Myocyte (in vitro differentiated cells): ENCODE measurements around the gene IFT81. TPM values are rescaled to one million over a fixed set of nuclear protein-coding genes. Genes with fewer than 3 reads are reported as not detected.
A peak's percentile ranks its signal among the peaks of the same experiment; 100 is the strongest.
"Not testable (repeated sequence)": the region's sequence is repeated elsewhere in the genome, so short reads cannot be mapped to it uniquely, and the experiment has no call there.

ENCODE experiments used
- DNase-seq: peaks from one replicate; pipeline ENCODE4 v3.0.0-alpha.2; 2012; ENCODE audit warnings: low read depth
- total RNA-seq: library from RNA; depleted of rRNA; stranded (reverse); fragments of >200 nt; gene quantifications from 2 replicates; pipeline ENCODE4 v1.2.3, GENCODE V29; 2014

IFT81 gene
- total RNA-seq, 1 donor from 2014 or later, result 17.7 TPM

DNA sequence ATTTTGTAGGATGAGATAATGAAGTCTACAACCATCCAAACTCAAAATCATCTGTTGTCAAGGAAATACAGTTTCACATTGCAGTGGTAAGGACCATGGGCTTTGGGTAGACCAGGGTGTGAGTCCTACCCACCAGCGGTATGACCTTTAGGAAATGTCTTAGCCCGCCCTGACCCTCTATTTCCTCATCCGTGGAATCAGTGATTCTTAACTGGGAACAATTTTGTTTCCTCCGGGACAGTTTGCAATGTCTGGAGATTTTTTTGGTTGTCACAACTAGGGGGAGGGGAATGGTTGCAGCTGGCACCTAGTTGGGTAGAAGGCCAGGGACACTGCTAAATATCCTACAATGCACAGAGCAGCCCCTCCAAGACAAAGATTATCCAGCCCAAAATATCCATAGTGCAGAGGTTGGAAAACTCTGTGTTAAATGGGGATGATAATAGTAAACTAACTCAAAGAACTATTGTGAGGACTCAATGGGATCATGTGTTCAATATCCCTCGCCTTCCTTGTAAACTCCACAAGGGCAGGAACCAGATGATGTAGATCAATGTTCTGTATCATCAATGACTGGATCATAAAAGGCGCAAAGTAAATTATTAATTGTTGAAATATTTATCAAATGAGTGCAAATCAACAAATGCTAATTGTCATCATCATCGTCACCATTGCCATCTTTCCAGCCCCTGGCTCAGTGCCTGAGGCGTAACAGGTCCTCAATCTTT, 15.7 kb upstream of the IFT81 start:
- DNase-seq, result no peak

DNA sequence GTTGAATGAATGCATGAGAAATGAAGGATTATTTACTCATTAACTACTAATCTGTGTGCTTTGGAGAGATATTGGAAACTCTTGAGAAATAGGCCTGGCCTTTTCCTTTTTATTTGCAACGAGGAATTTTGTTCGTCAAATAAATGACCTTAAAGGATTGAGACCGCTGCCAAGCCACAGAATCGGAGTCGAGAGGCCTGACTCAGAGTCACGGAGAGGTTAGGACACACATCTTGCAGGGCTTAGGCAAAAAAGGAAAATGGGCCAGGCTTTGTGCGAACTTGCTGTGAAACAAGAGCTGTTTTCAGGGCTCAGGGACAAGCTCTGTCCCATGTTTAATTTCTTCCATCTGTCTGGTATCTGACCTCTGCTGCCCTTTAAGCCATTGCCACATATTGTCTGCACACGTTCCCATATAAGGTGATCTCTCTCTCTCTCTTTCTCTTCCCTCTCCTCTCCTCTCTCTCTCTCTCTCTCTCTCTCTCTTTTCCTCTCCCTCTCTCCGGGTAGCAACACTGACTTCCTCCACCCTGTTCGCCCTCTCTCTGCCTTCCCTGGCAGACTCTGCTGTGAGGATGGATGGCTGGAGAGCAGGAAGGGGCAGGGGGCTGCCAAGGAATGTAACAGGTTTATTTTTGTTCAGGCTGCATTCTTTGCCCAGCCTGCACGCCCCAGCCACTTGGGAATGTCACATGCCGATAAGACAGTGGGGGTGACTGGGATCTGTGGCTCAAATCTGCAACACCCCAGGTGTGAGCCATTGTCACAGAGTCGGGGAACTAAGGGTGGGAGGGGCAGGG, 14.9 kb upstream of the IFT81 start:
- DNase-seq, result peak; percentile 94

DNA sequence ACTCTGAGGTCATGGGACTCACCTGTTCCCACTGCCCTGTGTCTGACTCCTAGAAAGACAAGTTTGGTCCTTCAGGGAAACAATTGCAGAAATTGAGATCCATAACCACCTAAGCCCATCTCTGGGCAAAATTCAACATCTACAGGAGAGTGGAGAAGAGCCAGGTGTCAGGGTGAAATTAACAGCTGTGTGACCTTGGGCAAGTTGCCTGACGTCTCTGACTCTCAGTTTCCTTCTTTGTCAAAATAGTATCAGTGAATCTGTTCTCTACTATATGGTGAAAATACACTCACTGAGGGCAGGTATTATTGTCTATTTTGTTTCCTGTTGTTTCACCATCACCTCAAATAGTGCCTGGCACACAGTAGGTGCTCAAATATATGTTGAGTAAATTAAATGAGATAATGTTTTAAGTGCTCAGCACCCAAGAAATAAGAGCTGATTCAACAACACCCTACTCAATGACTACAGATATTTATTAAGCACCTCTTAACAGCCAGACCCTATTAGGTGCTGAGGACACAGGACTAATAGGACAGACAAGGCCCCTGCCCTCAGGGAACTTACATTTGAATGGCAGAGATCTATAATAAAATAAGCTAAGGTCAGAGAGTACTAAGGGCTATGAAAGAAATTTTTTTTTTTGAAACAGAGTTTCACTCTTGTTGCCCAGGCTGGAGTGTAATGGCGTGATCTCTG, 14.2 kb upstream of the IFT81 start:
- DNase-seq, result no peak

DNA sequence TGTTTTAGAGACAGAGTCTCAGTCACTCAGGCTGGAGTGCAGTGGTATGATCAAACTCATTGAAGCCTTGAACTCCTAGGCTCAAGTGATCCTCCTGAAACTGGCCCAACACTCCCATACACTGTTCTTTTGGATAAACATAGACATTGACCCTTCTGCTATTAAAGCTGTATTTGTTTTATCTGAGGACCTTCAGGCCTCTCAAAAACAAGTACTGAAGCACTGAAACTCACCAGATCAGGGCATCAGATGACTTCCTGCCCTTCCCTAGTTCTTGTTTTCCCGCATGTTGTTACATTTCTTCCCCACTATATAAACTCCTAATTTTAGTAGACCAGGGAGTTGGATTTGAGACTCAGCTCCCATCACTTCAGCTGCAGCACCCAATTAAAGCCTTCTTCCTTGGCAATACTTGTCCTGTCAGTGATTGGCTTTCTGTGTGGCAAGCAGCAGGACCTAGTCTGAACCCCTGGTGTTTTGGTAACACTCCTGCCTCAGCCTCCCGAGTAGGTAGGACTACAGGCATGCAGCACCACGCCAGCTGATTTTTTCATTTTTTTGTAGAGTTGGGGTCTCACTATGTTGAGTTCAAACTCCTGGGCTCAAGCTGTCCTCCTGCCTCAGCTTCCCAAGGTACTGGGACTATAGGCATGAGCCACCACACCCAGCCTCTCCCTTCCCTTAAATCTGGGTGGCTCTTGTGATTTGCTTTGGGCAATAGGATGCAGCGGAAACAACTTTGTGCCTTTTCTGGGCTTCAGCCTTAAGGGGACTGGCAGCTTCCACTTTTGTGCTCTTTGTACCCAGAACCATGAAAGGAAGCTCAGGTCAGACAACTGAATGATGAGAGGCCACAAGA, 12.5 kb upstream of the IFT81 start:
- no peak for DNase-seq

DNA sequence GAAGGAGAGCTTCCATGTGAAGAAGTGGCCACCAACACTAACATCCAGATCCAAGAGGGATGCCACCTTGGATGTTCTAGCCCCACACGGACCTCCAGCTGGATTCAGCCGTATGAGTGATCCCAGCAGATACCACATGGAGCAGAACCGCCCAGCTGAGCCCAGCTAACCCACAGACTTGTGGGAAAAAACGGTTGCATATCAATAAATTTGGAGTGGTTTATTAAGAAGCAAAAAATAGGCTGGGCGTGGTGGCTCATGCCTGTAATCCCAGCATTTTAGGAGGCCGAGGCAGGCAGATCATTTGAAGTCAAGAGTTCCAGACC, 11.9 kb upstream of the IFT81 start:
- DNase-seq, result no peak

DNA sequence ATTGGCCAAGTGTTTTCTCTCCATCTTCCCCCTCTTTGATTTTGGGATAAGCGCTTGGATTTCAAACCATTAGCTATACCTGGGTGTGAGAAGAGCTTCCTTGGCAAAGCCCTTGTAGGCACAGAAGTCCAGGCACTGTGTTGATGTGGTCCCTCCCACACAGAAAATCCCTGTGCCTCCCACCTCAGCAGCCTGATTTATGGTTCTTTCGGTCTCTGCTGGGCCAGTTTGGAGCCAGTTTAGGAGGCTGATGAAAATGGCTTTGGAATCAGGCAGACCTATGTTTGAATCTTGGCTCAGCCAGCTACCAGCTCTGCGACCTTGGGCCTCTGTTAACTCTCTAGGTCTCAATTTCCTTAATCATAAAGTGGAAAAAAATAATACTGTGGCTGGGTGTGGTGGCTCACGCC, 9.6 kb upstream of the IFT81 start:
- no peak for DNase-seq

DNA sequence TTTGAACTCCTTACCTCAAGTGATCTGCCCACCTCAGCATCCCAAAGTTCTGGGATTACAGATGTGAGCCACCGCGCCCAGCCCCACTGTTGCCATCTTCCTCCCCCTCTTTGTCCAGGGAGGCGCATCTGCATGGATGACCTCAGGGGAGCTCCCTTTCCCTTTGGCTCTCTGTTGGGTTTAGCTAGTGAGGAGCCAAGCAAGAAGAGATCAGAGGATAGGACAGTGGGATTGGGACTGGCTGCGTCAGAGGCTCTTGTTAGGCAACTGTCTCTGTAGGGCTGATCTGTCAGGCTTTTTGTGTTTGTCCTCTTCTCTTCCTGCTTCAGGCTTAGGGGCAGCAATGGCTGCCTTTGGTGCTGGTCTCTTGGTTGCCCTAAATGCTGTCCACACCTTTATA, 8.5 kb upstream of the IFT81 start:
- no peak for DNase-seq

DNA sequence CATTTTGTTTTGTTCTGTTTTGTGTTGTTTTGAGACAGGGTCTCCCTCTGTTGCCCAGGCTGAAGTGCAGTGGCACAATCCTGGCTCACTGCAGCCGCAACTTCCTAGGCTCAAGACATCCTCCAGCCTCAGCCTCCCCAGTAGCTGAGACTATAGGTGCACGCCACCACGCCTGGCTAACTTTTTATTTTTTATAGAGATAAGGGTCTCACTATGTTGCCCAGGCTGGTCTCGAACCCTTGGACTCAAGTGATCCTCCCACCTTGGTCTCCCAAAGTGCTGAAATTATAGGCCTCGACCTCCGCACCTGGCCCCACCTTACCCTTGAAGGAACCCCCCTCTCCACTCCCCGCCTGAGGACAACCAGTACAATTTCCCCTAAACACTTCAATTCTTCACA, 7.5 kb upstream of the IFT81 start:
- DNase-seq, result no peak

DNA sequence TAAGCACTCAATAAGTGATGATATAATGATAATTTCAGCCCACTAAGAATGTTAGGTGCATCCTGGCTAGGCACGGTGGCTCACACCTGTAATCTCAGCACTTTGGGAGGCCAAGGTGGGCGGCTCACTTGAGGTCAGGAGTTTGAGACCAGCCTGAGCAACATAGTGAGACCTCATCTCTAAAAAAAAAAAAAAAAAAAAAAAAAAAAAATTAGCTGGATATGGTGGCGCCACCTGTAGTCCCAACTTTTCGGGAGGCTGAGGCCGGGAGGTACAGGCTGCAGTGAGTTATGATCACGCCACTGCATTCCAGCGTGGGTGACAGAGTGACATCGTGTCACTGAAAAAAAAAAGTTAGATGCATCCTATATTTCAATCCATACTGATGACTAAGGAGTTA, 6.9 kb upstream of the IFT81 start:
- DNase-seq, result not testable (repeated sequence)

DNA sequence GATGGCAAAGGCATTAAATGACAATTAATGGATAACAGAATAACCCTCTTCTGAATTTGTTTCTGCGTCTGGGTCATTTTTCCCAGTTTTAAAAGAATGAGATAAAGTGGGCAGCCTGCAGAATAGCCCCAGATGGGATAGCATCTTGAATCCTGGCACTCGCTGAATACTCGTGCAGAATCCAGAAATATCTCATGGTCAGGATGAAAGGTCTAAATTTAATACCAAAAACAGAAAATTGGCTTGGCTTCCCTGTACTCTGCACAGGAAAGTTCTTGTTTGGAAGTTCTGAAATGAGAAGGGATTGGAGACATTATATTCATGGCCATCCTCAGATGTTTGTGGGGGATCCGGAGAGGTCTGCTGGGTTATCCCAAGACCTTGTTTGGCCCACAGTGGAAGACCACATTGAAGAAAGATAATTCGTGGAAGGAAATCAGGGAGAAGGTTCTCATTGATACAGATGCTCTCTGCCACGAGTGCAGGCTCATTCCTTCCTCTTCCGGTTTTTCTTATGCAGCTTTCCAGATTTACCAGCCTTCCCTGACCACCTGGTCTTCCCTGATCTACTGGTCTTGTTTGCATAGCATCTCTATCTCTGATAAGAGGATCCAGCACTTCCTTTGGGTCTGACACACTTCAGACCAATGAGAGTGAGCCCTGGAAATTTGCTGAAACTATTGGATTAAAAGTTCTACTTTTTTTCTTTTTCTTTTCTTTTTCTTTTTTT, 6.0 kb upstream of the IFT81 start:
- DNase-seq, result no peak

DNA sequence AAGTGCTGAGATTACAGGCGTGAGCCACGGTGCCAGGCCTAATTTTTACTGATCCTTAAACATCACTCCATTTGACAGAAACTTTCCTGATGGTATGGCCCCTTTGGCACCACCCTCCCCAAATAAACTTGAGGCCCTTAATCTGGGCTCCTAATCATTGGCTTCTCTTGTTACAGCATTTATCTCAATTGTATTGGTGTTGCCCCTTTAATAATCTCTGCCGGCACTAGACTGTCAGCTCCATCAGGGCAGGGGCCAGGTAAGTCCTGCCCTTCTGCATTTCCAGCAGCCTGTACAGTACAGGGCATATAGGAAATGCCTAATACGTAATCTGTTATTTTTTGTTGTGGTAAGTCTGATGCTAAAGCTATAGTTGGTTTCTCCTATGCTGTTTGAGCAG, 1.2 kb upstream of the IFT81 start:
- DNase-seq, result no peak

DNA sequence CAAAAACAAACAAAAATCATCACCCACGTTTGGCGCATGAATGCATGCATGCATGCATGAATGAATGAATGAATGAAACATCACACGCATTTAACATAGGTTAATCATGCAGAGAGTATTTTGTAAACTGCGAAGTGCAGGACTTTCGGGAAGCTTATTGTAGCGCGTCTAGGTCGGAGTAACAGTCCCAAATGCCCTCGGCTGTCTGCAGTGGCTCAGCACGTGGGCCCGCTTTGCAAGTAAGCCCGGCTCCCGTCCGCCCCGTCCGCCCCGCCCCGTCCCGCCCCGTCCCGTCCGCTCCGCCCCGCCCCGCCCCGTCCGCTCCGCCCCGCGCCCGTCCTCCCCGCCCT, 263 bp upstream of the IFT81 start:
- DNase-seq, result no peak

DNA sequence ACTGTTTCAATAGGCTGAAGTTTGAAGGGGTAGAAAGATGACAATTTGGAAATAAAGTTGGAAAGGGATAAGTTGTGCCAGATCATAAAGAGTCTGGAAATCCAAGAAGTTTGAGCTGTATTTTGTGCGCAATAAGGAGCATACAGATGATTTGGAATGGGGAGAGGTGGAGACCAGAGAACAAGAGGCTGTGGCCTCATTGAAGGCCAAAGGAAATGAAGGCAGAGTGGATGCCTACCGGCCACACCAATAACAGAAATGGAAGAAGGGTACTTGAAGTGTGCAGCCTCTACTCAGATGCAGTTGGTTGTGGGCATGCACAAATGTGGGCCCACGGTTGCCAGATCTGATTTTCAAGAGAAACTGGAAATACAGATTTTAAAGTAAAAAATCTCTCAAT, 2.4 kb downstream of the IFT81 start:
- no peak for DNase-seq

DNA sequence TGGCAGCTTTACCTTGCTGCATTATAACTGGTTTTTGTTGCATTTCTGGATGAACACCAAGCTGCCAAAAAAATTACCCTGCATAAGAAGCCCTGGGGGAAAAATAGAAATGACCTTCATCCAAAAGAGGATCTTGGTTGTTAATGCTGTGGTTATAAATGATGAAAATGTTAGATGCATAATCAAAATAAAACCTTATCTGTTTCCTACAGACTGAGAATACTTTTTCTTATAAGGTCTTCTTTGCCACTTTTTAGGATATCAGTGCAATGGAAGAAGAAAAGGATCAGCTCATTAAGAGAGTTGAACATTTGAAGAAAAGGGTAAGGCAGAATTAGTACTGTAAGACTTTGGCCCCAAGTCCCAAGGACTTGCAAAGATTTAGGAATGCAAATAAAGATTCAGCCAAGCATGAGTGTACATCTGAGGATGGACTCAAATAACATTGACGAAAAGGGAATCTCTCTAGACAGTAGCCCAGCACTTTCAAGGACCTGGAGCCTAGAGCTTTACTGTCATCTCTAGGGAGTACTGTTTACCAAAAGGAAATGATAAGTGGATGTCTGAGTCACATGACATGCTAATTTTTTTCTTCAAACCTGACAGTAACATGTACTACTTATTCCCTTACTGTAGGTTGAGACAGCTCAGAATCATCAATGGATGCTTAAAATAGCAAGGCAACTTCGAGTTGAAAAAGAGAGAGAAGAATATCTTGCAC, 10.7 kb downstream of the IFT81 start:
- DNase-seq, result no peak

DNA sequence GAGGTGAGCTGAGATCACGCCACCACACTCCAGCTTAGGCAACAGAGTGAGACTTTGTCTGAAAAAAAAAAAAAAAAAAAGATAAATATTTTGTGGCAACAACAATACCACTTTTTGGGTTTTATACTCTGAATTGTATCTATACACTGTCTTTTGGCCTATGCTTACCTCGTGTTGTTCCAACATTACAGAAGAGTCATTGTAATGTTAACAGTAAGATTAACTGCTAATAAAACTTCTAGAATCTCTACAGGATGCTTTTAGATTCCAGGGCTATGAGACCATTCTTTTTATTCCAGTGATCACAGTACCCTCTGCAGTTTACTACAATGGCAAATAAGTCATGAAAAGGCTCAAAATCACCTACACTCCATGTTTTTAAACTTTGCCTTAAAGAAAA, 11.6 kb downstream of the IFT81 start:
- no peak for DNase-seq

DNA sequence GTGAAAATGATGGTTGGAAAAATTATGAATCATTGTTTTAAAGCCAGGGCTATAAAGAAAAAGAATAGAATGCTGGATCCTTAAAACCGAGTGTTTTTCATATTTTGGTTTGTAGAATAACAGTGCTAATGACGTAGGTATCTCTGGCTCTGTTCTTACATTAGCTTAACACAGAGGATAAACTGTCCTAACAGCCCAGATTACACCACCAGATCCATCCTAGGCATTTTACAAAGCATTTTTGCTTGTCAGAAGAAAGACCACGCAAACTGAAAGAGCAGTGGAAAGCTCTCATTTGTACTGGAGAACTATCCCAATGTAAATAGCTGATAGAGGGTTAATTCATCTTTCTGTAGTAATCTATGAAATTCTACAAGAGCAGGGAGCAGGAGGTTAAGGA, 13.6 kb downstream of the IFT81 start:
- DNase-seq, result no peak

DNA sequence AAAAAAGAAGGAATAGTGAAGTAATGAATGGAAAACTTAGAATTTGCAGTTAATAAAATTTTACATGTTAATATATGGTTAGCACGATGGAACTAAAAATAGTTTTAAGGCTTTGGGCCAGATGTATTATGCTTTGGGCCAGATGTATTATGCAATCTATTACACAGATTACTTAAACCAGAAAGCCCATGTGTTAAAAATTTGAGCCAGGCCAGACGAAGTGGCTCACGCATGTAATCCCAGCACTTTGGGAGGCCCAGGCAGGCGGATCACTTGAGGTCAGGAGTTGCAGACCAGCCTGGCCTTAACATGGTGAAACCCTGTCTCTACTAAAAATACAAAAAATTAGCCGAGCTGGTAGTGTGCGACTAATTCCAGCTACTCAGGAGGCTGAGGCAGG, 17.2 kb downstream of the IFT81 start:
- peak; percentile 13 for DNase-seq

DNA sequence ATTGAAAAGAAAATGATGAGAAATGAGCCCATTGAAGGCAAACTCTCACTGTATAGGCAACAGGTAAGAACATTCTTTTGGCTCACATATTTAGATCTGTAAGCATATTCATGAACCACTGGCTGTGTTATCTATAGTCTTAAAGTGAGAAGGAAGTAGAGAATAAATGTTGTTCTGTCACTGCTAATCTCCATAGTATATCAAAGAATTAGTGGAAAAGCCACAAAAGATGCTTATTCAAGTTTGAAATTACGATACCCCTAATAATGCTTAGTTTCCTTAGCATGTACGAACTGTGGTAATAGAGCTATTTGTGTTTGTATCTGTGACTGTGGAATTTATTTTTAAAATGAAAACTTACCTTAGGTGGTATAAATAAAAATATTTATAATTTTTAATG, 22.8 kb downstream of the IFT81 start:
- DNase-seq, result no peak

DNA sequence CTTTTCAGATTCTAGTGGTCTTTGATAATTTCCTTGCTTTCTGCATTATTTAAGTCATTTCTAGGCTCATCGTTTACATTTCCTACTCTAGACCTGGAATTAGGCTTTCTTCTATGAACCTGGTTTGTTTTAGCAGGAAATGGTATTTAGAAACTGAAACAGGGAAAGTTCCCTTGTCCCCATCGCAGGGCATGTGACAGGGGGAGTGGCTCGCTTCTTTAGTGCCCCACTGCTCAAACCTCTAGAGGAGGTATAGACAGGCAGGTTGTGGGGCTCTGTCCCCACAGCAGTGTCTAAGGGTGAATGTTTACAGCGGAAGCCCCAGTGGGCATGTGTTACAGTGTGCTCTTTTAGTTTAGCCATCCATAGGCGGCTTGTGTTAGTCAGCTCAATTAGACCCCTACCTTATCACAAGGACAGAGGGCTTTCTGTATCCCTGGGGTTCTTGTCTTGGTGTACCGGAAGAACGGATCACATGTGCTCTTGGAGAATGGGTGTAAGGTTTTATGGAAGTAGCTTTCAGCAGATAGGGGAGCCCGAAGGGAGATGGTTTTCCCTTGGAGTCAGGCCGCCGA, 25.0 kb downstream of the IFT81 start:
- DNase-seq, result no peak

DNA sequence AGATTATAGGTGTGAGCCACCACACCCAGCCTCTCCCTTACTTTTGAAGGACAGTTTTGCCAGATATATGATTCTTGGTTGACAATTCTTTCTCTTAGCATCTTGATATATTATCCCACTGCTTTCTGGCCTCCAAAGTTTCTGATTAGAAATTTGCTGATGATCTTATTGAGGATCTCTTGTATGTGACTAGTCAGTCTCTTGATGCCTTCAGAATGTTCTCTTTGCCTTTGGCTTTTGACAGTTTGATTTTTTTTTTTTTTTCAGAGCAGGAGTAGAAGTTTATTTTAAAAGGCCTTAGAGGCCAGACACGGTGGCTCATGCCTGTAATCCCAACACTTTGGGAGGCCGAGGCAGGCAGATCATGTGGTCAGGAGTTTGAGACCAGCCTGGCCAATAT, 32.6 kb downstream of the IFT81 start:
- no peak for DNase-seq
